Endothelial cell of umbilical vein (primary cell): ENCODE measurements around the gene TRAK1.

Experiments
- EZH2 ChIP-seq: IDR thresholded peaks from 2 replicates; pipeline ENCODE4 v1.6.1; 2012; ENCODE audit warnings: borderline replicate concordance, low read depth, mild to moderate bottlenecking, moderate library complexity, low read length, inconsistent platforms; ENCODE audit not compliant: severe bottlenecking
- MYC ChIP-seq: IDR thresholded peaks from one replicate; pipeline ENCODE4 v1.6.1; 2011; ENCODE audit warnings: mild to moderate bottlenecking, low read depth, low read length
- POLR2AphosphoS5 ChIP-seq: IDR thresholded peaks from 2 replicates; pipeline ENCODE4 v1.6.1; 2012; ENCODE audit warnings: low read depth, mild to moderate bottlenecking, control low read depth, low read length, moderate library complexity; ENCODE audit not compliant: insufficient read depth
- TF ChIP-seq, protein P1 (sequence below), 2 donors: IDR thresholded peaks; 1 replicate in 1 of 2; 2 replicates in 1 of 2; pipeline ENCODE4 v1.5.1; 2011; ENCODE audit warnings: low read length in 2 of 2, mild to moderate bottlenecking in 2 of 2, moderate library complexity in 2 of 2, control low read depth in 1 of 2, inconsistent platforms in 1 of 2, low read depth in 1 of 2; ENCODE audit not compliant: insufficient read depth in 1 of 2; ENCODE audit errors: extremely low read depth in 1 of 2

DNA sequence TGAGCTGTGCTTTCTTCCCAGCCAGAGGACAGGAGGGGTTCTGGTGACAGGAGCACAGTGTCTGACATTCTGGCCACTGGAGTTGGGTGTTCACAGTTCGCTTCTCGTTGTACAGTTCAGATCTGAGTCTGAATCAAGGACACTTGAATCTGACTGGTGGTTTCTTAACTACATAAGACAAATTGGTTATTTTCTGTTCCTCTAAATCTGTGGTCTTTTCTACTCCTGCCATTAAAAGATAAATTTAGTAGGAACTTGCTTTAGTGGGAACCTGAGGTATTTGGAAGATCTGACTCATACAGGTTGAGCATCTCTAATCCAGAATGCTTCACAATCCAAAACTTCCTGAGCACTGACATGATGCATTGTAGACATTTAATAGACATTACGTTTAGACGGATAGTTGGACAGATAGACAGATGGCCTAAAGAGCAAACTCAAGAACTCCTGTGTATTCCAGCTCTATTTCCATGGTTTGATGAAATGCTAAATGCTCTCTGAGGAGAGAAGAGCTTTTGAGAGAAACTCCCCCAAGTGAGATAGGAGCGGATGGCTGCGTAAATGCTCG is 103.9 kb downstream of the TRAK1 start:
- TF ChIP-seq, protein P1, sequence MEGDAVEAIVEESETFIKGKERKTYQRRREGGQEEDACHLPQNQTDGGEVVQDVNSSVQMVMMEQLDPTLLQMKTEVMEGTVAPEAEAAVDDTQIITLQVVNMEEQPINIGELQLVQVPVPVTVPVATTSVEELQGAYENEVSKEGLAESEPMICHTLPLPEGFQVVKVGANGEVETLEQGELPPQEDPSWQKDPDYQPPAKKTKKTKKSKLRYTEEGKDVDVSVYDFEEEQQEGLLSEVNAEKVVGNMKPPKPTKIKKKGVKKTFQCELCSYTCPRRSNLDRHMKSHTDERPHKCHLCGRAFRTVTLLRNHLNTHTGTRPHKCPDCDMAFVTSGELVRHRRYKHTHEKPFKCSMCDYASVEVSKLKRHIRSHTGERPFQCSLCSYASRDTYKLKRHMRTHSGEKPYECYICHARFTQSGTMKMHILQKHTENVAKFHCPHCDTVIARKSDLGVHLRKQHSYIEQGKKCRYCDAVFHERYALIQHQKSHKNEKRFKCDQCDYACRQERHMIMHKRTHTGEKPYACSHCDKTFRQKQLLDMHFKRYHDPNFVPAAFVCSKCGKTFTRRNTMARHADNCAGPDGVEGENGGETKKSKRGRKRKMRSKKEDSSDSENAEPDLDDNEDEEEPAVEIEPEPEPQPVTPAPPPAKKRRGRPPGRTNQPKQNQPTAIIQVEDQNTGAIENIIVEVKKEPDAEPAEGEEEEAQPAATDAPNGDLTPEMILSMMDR (IDR thresholded peaks at IDR 0.05; ENCODE audit: extremely low read depth in 1 of 2, insufficient read depth in 1 of 2, low read depth in 1 of 2, low read length in 2 of 2) = no peak
- TF ChIP-seq EZH2 (no peak), POLR2AphosphoS5 (no peak), MYC (no peak)
